Stromal cell of bone marrow (primary cell): ENCODE data around the gene SHFL.

Experiments used
- DNase-seq: peaks from one replicate; pipeline ENCODE4 v3.0.0-alpha.2; 2012; ENCODE audit warnings: low read depth

The SHFL gene

GRCh38 chr19:10134040-10134439 lies 47.9 kb downstream of the SHFL start:
- no peak for DNase-seq

- no peak for DNase-seq
Observed at GRCh38 chr19:10135551-10136334, 49.6 kb downstream of the SHFL start.

GRCh38 chr19:10136936-10137335 lies 50.8 kb downstream of the SHFL start:
- no peak for DNase-seq

- no peak for DNase-seq
Observed at GRCh38 chr19:10137751-10138682, 51.9 kb downstream of the SHFL start.

- DNase-seq, result no peak
Observed at GRCh38 chr19:10138879-10139795, 53.0 kb downstream of the SHFL start.

GRCh38 chr19:10139952-10140351 lies 53.8 kb downstream of the SHFL start:
- no peak for DNase-seq

GRCh38 chr19:10141479-10141878 lies 55.4 kb downstream of the SHFL start:
- no peak for DNase-seq

- no peak for DNase-seq
Observed at GRCh38 chr19:10141973-10142372, 55.9 kb downstream of the SHFL start.
